HG02642 (cell line): Measurements from ENCODE around the gene SPOCK2.

Source experiments
- ATAC-seq: cut with Tn5 transposase; IDR thresholded peaks from one replicate; pipeline ENCODE4 v1.9.1; 2021; ENCODE audit warnings: mild to moderate bottlenecking; ENCODE audit not compliant: unreplicated experiment, poor library complexity

SPOCK2 gene

DNA sequence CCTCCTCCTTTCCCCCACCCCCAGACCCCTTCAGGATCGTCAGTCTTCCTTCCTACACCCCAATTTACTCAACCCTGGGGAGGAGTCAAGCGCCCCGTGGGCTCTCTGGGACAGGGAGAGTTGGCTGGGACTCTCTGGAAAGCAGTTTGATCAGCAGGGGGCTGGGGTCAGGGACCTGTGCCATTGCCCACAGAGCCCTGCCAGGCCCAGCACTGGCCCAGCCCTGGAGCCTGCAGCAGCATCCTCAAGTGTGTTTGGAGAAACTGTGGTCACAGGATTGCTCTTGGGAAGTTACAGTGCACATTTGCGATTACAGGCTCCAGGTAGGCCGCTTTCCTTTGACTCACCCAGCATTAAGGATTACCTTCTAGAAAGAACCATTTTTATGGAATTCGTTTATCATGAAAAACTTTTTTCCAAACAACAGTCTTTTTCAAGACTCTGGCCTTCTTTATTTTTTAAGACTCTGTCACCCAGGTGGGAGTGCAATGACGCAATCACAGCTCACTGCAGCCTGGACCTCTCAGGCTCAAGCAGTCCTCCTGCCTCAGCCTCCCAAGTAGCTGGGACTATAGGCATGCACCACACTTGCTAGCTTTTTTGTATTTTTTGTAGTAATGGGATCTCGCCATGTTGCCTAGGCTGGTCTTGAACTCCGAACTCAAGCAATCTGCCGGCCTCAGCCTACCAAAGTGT is 73.4 kb downstream of the SPOCK2 start:
- ATAC-seq = no peak

DNA sequence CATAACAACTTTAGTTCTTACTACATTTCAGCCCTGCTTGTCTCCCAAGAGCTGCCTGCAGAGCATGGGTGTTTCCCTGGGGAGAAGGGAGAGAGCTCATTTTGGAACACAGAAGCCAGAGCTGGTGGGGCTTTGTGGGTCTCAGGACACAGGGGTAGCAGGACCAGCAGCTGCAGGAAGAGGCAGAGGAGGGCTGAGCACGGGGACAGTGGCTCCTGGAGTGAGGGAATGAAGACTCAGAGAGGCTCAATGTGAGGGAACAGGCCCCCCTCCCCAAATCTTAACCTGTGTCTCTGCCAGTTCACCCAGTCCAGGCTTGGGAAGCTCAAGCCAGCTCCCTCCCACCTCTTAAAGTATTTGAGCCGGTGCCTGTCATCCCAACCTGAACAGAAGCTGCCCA is 74.2 kb downstream of the SPOCK2 start:
- no peak for ATAC-seq

DNA sequence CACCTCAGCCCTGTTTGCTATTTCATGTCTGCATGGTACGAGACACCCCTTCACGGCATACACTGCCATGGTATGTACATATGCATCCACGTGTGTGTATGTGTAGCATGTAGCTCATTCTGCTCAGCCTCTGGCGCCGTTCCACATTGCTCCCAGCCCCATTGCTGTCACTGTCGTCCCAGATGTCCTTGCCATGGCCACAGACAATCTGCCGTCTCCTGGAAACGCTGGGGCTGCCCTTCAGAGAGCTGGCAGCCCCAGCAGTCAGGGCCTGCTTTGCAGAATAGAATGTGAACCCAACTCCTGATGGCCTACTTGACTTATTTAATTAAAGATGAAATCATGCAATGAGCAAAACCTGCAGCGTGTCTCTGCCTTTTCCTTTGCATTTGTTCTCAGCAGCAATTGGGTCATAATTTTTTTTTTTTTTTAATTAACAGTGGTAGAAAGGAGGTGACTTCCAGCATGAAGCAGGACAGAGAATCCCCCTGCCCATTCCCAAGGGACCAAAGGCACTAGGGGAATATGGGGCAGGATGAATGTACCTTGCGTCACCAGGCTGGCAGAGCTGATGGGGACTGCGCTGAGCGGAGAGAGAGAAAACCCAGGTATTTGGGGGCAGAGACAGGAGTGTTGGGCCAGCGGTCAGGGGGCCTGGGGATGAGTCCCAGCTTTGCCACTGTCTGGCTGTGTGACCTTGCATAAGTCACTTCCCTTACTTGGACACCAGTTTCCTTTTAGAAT is 75.0 kb downstream of the SPOCK2 start:
- ATAC-seq = no peak

DNA sequence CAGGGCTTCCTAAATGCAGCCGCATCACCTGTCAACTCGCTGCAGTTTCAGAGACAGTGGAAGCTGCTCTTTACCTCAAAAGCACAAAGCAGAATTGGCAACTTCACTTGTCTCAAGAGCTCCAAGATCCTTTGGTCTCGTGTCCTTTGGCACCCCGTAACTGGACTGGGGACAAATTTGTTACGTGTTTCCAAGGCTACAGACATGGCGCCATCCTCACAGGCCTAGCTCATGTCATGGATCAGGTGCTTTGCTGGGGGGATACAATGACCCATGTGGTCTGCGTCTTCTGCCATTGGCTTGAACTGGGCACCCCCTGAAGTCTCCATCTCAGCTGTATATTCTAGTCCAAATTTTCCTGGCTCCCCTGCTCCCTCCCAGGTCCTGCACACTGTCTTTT is 75.6 kb downstream of the SPOCK2 start:
- ATAC-seq = no peak

DNA sequence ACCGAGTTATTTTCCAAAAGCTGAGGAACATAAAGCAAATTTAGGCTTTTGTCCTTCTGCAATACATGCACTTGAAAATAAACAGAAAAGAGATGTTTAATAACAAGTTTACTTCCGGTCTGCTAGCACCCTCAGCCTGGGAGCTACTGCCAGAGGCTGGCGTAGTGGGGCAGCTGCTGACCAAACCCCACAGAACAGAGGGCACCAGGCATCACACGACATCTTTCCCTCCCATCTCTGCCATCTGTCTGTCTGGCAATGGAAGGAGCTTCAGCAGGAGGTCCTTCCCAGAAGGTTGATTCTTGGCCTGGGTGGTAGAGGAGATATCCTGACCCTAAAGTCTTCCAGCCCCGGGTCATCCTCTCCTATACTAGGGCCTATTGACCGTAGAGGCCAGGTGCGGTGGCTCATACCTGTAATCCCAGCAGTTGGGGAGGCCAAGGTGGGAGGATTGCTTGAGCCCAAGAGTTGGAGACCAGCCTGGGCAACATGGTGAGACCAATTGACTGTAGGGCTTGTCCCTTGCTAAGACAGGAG is 76.3 kb downstream of the SPOCK2 start:
- no peak for ATAC-seq

DNA sequence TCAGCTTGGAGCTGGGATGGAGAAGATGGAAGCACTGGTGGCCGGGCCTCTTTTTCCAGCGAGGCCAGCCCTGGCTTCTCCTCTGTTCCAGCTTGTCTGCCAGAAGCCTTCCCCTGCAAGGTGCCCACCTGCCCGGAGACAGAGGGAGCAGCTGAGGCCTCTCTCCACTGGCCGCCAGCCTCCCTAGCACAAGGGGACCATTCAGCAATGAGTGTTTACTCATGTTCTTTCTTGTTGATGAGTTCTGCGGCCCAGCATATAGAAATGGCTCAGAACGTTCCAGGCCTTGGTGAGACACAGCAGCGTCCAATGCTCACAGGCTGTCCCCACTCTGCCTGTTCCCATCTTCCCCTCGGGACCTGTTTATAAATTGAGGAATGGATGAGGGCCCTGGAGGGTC is 76.9 kb downstream of the SPOCK2 start:
- no peak for ATAC-seq

DNA sequence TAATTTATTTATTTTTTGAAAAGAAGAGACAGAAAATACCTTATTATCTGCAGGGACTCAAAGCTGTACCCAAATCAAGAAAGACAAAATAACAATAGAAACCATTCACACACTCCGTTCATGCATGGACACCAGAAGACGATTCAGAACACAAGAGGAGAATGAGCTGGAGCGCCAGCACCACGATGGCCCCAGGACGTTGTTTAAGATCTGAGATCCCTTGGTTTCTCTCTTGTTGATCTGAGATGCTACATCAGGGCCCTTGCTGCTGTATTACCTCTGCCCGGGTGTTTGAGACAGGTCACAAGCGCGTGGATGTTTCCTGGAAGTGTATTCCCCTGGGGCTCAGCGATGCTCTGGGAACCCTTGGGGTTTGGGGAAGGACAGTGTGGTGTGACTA is 77.3 kb downstream of the SPOCK2 start:
- ATAC-seq = no peak

DNA sequence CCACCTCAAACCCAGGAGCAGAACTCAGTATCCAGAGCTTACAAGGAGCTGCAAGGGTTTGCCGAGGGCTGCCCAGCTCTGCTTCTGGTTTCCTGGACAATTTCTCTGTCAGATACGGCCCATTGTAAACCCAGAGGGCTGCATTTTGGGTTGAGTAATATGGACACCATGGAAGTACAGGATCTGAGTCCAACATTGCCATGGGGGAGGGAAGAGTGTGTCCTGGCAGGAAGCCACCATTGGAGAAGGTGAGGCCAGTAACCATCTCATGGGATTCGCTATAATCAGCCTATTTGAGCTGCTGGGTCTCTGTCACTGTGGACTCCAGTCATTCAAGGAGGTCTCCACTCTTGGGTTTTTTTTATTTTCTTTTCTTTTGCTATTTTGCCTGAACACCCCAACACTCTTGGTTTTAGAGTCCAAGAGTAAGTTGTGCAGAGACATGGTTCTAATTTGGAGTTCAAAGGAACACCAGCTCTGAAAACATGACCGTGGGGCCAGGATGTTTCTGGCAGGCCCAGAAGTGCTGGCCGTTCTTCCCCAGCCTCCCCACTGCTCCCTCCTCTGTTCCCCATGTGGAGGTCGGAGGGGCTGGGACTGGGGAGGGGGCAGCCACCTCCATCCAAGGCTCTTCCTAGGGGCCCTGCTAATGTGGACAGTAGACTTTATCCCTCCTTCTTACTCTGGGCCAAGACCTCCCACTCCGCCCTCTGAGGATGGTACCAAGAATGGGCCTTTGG is 77.9 kb downstream of the SPOCK2 start:
- ATAC-seq = no peak

DNA sequence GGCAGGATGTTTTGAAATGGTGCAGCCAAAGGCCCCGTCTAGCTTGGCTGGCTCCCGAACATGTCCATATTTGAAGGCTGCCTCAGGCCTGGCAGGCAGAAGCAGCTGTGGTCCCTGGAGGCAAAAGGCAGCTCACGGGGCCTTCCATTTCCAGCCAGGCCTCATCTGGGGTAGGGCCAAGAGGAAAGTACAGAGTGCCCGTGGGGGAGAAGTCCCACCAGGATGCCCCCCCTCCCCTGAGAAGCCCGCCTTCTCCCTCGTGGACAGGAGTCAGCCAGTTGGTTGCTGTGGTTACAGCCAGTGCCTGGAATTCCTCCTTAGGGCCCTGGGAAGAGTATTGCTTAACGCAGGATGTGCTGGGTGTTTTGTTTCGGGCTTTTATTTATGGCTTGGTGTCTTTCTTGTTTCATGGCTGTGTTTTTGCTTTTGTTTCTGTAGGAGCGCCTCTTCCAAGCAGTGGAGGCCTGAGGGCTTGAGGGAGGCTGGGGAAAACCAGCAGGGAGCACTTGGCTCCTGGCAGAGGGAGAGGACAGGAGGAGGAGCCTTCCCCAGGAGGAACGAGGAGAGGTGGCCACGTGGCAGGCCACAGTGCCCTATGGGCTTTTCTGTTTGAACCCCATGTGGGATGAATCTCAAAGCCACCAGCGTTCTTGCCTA is 78.8 kb downstream of the SPOCK2 start:
- no peak for ATAC-seq

DNA sequence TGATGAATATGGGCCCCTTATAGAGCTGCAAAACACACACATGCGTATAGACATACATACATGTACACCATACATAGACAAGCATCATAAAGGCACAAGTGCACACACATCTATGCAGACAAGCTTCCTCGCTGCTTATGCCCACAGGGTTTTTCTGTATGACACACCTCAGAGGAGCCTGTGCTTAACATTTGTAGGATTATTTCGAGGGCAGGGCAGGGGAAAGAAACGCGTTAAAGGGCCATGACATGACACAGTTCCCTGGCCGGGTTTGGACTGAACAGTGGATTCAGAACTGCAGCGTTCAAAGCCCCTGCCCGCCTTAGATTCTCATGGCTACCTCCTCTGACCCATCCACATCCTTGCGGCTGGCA is 79.3 kb downstream of the SPOCK2 start:
- no peak for ATAC-seq
